NCI-H2171 (cell line): ENCODE measurements around the gene KRCC1.
"Not testable (repeated sequence)": the region's sequence is repeated elsewhere in the genome, so short reads cannot be mapped to it uniquely, and the experiment has no call there.

Source experiments
- DNase-seq: peaks from one replicate; lab custom pipeline; 2025; lab: John Stamatoyannopoulos, UW

Gene KRCC1

DNA sequence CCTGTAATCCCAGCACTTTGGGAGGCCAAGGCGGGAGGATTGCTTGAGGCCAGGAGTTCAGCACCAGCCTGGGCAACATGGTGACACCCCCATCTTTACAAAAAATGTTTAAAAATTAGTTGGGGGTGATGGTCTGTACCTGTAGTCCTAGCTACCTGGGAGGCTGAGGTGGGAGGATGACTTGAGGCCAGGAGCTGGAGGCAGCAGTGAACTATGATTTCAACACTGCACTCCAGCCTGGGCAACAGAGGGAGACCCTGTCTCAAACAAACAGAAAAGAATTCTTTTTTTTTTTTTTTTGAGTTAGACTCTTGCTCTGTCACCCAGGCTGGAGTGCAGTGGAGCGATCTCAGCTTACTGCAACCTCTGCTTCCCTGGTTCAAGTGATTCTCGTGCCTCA lies 55.1 kb downstream of the KRCC1 start:
- not testable (repeated sequence) for DNase-seq

DNA sequence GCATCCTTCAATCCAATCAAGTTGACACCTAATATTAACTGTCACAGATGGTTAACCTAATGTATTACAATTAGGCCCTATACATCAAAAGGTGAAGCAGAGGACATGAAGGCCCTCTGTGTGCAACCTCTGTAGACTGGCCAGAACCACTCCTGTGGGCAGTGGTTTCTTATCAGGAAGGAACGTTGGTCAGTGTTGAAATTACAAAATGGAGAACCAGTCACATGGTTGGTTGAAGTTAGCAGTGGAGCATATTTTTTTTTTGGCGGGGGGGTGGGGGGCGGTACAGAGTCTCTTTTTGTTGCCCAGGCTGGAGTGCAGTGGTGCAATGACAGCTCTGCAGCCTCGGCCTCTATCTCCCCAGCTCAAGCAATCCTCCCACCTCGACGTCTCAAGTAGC lies 59.0 kb downstream of the KRCC1 start:
- no peak for DNase-seq

- no peak for DNase-seq
Observed at GRCh38 chr2:87995756-87996155, 59.8 kb downstream of the KRCC1 start.

DNA sequence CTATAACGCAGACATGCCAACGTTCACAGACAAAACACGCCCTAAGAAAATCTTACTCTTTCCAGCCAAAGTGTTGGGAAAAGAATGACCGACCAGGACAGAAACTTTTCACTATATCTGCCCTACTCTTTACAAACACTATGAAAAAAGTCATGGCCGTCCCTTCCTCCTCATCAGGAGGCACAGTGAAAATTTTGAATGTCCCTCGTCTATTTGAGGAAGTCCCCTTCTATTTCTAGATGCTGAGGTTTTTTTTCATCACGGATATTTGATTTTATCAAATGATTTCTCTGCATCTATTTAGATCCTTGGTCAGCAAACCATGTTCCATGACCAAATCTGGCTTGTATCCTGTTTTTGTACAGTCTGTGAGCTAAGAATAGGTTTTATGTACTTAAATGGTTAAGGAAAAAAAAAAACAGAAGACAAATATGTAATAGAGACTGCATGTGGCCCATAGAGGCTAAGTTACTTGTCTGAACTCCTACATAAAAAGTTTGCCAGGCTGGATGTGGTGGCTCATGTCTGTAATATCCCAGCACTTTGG lies 61.2 kb downstream of the KRCC1 start:
- DNase-seq, result not testable (repeated sequence)

DNA sequence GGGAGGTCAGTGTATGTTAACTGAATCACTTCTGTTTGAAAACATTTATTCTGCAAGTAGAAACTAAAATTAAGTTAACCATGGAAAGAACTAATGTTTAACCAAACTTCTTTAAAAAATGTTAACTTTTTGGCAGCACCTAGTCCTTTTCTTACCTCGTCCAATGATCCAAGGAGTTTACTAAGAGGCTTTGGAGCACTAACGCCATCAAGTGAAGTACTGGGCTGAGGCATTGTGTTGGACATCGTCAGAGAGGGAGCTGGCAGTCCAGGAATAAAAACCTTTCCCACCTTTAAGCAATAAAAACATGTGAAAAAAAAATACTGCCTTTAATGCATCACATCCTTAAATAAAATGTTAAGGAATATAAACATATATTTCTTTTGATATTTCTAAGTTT lies 63.0 kb downstream of the KRCC1 start:
- DNase-seq, result not testable (repeated sequence)

DNA sequence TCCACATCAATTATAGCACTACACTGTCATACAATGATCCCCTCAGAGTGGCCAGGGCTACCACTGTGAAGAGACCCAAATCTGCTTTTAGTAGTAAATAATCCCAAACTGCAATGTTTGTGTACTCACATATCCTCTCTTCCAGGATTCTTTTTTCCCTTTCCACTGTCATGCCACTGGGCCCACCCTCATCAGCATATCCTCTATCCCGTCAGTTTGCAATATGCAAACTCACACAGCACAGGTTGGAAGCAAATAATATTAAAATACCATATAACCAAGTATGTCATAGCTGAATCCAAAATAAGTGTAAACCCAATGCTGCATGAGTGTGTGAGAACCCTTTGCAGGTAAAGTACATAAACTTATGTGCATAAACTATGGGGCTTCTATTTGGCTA lies 68.1 kb downstream of the KRCC1 start:
- not testable (repeated sequence) for DNase-seq

DNA sequence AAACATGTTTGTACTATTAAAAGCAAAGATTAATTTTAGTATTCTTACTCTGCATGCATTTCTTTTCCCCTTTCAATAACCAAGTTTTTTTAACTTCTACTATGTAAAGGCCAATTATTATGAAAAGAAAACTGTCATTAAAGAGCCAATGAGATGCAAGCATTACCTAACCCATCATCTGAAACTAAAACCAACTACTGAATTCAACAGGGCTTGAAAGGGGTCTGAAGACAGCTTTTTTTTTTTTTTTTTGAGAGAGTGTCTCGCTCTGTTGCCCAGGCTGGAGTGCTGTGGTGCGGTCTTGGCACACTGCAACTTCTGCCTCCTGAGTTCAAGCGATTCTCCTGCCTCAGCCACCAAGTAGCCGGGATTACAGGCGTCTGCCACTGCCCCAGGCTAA lies 69.7 kb downstream of the KRCC1 start:
- not testable (repeated sequence) for DNase-seq

DNA sequence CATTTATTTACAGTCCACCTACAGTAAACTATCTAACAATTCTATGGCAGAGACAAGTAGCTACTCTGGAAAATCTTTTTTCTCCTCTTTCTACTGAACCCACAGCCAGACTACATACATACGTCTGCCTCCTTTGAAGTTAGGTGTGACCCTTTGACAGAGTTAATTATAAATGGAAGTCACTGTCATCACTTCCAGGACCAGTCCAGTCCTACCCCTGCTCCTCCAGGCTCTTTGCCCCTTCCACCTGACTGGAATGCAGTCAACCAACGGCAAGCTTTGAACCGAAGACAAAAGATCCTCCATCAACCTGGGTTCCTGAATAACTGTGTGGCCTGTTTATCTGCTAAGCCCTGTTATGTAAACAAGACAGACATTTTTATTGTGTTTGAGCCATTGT lies 74.4 kb downstream of the KRCC1 start:
- not testable (repeated sequence) for DNase-seq
